Fibroblast of skin of left quadriceps (primary cell): ENCODE measurements around the gene BIRC6.
"Not testable (repeated sequence)": the region's sequence is repeated elsewhere in the genome, so short reads cannot be mapped to it uniquely, and the experiment has no call there.

Experiments used
- DNase-seq, 2 experiments: peaks; one replicate each; pipeline ENCODE4 v3.0.0-alpha.2; 2013; ENCODE audit warnings: low read depth in 2 of 2

BIRC6 gene, protein sequence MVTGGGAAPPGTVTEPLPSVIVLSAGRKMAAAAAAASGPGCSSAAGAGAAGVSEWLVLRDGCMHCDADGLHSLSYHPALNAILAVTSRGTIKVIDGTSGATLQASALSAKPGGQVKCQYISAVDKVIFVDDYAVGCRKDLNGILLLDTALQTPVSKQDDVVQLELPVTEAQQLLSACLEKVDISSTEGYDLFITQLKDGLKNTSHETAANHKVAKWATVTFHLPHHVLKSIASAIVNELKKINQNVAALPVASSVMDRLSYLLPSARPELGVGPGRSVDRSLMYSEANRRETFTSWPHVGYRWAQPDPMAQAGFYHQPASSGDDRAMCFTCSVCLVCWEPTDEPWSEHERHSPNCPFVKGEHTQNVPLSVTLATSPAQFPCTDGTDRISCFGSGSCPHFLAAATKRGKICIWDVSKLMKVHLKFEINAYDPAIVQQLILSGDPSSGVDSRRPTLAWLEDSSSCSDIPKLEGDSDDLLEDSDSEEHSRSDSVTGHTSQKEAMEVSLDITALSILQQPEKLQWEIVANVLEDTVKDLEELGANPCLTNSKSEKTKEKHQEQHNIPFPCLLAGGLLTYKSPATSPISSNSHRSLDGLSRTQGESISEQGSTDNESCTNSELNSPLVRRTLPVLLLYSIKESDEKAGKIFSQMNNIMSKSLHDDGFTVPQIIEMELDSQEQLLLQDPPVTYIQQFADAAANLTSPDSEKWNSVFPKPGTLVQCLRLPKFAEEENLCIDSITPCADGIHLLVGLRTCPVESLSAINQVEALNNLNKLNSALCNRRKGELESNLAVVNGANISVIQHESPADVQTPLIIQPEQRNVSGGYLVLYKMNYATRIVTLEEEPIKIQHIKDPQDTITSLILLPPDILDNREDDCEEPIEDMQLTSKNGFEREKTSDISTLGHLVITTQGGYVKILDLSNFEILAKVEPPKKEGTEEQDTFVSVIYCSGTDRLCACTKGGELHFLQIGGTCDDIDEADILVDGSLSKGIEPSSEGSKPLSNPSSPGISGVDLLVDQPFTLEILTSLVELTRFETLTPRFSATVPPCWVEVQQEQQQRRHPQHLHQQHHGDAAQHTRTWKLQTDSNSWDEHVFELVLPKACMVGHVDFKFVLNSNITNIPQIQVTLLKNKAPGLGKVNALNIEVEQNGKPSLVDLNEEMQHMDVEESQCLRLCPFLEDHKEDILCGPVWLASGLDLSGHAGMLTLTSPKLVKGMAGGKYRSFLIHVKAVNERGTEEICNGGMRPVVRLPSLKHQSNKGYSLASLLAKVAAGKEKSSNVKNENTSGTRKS (N-terminal part only)

DNA sequence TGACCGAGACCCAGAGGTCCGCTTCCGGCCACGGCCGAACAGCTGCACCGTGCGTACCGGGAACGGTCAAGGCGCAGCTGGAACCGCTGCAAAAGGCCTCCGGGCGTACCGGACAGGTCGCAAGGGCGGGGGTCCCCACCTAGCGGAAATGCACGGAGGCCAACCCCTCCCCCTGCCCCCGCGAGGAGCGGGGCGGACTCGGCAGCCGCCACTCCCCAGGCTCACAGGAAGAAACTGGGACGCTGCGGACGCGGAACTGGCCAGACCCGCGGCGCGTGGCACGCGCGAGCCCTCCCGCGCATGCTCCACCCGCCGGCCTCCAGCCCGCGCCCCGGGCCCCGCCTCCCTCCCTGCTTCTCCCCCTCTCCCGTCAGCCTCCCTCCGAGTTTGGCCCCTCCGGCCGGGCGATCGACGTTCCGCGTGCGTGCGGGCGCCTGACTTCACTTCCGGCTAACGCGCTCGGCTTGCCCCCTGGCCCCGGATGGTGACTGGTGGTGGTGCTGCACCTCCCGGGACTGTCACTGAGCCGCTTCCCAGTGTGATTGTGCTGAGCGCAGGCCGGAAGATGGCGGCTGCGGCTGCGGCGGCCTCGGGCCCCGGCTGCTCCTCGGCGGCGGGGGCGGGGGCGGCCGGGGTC, at the start of gene BIRC6:
TSS of gene BIRC6 (plus strand) at position 343 of the 637 bp plus-strand sequence. CDS start at position 482, 139 bp downstream.
- peak; percentile 86 to 90 for DNase-seq

DNA sequence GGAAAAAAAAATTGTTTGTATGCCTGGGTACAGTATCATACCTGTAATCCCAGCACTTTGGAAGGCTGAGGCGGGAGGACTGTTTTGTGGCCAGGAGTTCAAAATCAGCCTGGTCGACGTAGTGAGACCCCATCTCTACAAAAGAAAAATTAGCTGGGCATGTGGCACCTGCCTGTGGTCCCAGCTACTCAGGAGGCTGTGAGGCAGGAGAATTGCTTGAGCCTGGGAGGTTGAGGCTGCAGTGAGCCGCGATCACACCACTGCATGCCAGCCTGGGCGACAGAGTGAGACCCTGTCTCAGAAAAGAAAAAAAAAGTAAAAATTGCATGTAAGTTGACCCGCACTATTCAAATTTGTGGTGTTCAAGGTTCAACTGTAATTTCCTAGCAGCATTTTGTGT, 46.2 kb upstream of the BIRC6 start:
- no peak for DNase-seq

DNA sequence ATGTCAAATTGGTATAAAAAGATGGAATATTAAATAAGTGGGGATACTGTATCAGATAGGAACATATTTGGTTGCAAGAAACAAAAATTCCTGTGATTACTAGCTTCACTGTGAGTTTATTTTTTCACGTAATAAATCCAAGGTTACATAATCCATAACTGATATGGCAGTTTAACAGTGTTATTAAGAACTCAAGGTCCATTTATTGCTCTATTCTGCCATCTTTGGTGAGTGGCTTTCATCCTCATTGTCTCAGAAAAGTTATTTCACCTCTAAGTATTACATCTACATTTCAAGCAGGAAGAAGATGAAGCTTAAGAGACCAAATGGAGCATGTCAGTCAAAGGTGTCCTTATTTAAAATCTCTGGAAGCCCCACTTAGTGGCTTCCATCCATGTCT, 41.9 kb upstream of the BIRC6 start:
- no peak for DNase-seq

DNA sequence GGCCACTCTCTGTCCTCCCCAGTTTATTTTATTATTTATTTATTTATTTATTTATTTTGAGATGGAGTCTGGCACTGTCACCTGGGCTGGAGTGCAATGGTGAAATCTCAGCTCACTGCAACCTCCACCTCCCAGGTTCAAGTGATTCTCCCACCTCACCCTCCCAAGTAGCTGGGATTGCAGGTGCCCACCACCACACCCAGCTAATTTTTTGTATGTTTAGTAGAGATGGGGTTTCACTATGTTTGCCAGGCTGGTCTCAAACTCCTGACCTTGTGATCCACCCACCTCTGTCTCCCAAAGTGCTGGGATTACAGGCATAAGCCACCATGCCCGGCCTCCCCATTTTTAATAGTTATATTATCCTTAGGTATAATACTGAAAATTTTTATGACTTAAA, 28.1 kb upstream of the BIRC6 start:
- DNase-seq: not testable (repeated sequence)

DNA sequence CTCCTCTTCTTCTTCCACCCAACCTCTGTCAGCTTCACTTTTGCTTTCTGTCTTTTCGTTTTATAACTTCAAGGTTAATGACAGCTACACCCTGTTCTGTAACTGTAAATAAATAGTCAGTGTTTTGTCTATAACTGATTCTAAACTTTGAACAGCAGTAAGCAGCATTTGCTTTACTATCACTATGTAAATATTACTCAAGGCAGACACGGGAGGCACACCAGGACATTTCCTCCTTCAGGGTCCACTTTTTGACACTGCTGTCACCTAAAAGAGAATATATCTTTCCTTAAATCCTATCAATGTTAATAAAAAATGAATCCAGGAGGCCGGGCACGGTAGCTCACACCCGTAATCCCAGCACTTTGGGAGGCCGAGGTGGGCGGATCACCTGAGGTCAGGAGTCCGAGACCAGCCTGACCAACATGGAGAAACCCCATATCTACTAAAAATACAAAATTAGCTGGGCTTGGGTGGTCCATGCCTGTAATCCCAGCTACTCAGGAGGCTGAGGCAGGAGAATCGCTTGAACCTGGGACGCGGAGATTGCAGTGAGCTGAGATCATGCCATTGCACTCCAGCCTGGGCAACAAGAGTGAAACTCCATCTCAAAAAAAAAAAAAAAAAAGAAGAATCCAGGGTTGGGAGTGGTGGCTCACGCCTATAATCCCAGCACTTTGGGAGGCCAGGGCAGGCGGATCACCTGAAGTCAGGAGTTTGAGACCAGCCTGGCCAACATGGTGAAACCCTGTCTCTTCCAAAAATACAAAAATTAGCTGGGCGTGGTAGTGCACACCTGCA, 27.4 kb upstream of the BIRC6 start:
- DNase-seq: not testable (repeated sequence)

DNA sequence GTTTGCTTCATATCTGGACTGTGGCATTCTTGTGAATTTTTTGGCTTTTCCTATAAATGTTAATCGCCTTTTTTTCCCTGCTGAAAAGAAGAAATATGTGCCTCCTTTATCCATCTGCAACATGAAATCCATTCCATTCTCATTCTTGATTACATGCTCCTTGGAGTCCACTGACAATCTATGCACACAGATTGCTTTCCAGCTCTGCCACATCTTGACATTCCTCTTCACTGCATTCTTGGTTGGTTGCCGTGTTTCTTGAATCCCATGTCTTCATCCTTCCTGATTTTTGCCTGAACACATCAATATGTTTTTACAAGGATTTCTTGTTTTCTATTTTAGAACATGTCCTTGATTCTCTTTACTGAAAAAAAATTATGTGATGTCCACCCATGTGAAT, 26.7 kb upstream of the BIRC6 start:
- DNase-seq: peak; percentile 6 to 11

DNA sequence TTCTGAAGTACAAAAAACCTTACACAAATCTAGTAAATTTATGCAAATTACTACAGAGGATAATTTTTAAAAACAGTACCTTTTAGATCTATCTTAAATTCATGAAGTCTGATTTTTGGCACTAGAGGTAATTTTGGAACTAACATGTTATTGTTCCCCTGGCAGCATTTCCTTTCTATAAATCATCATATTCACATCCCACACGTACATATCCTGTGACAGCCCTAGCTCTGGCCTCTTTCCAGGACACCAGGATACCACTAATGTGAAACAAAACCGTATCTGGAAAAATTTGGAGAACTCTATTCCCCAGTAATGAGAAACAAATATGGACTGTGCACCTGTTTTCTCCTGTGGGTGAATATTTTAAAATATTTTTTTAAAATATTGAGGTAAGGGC, 14.0 kb upstream of the BIRC6 start:
- DNase-seq: no peak

DNA sequence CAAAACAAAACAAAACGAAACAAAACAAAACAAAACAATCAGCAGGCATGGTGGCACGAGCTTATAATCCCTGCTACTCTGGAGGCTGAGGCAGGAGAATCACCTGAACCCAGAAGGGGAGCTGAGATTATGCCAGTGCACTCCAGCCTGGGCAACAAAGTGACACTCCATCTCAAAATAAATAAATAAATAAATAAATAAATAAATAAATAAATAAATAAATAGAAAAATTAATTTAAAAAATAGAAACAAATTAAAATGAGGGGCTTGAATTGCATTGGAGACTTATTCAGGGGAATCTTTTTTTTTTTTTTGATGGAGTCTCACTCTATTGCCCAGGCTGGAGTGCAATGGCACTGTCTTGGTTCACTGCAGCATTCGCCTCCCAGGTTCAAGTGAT, 6.0 kb upstream of the BIRC6 start:
- not testable (repeated sequence) for DNase-seq

DNA sequence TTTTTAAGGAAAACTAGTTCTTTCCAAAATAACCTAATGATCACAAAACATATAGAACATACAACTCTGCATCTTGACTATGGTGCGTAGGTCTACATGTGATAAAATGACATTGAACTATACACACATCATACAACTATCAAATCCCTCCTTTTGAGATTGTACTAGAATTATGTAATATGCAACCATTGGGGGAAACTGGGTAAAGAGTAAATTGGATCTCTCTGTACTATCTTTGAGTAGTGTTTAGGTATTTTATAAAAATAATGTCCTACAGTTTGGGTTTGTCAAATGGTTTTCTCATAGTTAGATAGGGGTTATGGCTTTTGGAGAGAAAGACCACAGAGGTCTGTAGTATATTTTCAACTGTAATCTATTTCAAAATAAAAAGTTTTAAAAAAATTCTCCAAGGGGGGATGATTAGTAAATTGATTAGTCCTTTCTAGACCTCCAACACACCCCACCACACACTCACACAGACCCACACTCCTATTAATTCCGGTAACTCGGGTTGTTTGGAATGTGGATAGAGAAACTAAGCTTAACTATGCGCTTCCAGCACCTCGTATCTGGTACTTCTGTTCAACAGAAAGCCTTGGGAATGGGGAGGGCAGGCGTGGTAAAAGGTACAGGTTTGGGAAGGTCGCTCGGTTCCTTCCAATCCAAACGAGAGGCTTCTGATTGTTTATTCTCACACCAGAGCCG, 695 bp upstream of the BIRC6 start:
- DNase-seq: no peak

DNA sequence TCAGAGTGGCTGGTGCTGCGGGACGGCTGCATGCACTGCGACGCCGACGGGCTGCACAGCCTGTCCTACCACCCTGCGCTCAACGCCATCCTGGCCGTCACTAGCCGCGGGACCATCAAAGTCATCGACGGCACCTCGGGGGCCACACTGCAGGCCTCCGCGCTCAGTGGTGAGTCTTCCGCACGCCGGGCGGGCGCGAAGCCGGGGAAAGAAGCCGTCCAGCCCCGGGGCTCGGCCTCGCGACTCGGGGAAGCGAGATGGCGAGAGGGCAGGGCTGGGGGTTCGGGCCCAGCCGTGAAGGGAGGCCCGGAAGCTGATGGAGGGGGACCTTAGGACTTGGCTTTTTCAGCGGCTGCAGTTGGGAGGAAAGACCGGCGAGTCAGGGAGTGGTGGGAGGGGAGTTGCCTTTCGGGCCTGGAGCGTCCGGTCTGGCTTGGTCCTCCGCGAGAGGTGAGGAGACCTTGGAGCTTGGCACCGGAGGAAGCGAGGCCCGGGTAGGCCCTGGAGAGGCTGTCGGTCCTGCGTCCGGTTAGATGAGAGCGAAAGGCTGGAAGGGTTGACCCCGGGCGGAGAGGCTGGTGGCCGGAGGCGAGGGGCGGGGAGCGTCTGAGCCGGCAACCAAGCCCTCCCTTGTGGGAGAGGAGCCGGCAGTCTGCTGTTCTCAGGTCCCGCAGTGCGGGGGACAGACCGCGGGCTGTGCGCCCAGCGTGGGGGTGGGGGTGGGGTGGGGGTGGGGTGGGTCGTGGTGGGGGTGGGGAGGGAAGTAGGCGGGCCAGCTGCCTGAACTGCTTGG, 691 bp downstream of the BIRC6 start:
- no peak for DNase-seq

DNA sequence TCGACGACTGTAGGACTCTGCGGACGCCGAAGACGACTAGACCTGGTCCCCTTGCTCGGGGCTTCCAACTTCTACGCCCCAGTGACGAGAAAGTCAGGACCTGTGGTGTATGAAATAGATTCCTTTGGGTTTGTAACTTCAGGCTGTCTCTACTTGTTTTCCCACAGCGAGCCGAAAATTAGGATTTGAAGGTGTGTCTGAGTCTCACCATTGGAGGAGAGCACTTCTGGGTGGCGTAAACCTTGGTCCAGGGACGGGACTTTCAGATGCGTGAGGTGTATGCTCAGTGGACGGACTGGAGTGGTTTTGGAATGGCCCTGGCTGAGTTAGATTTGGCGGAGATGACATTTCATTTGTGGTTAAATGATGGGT, 1.3 kb downstream of the BIRC6 start:
- no peak for DNase-seq

DNA sequence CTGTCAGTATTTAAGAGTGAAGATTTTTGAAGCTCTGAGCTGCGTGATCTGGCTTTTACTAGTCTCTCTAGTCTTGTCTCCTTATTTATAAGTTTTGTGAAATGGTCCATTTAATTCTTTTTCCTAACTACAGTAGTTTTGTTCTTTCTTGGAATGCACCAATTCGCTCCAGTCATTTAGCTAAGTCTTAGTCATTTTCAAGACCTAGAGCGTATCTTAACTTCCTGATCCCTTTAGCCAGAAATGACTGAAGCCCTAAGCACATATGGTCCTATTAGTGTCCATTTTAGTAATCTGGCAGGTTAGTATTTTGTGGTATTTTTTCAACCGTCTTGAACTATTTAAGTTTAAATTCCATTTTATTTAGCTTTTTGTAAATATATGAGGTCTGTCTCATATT, 3.6 kb downstream of the BIRC6 start:
- DNase-seq: no peak

DNA sequence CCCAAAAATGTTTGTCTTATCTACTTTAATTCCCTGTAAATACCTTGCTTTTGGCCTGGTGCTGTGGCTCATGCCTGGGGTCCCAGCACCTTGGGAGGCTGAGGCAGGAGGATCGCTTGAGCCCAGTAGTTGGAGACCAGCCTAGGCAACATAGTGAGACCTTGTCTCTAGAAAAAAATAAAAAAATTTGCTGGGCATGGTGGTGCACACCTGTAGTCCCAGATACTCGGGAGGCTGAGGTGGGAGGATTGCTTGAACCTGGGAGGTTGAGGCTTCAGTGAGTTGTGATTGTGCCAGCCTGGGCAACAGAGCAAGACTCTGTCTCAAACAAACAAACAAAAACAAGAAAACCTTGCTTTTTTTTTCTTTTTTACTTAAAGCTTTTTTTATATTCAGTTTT, 6.2 kb downstream of the BIRC6 start:
- DNase-seq: not testable (repeated sequence)

DNA sequence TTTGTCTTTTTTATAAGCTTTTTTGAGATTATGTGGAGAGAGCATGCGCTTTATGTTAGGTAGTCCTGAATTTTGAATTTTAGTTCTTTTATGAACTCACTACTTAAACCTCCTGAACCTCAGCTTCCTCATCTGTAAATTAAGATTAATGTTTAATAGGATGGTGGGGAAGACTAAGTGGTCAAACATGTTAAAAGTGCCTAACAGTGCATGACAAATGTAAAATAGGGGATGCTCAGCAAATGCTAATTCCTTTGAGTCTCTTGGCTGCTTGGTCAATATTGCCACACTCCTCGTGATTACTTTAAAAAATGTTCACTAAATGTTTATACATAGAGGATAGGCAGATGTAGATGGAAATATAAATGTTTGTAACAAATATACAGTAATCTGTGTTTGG, 6.8 kb downstream of the BIRC6 start:
- DNase-seq: no peak

DNA sequence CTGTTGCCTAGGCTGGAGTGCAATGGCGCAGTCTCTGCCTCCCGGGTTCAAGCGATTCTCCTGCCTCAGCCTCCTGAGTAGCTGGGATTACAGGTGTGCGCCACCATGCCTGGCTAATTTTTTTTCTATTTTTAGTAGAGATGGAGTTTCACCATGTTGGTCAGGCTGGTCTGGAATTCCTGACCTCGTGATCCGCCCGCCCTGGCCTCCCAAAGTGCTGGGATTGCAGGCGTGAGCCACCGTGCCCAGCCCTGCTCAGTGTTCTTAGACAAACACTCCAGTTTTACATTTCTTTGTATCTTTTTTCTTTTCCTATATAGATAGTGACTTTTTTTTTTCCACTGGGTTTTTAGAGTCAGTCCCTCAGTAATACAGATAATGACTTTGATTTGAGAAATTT, 7.5 kb downstream of the BIRC6 start:
- not testable (repeated sequence) for DNase-seq

DNA sequence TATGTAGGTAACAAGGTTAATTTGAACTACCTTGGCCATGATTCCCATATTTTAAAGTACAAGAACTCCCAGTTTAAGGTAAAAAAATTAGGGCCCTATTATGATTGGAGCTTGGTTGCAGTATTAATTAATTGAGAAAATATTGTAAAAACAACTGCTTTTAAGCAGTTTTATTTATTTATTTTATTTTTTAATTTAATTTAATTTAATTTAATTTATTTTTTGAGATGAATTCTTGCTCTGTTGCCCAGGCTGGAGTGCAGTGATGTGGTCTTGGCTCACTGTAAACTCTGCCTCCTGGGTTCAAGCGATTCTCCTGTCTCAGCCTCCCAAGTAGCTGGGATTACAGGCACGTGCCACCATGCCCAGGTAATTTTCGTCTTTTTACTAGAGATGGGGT, 8.9 kb downstream of the BIRC6 start:
- not testable (repeated sequence) for DNase-seq

DNA sequence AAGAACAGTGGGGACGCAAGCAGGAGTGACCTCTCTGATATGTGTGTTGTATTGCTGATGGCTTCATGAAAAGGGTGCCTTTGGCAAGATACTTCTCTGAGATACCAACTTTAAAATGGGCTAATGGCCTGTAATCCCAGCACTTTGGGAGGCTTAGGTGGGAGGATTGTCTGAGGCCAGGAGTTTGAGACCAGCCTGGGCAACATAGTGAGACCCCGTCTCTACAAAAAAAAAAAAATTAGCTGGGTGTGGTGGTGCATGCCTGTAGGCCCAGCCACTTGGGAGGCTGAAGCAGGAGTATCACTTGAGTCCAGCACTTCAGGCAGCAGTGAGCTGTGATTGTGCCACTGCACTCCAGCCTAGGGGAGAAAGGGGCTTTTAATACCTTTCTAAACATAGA, 9.8 kb downstream of the BIRC6 start:
- no peak for DNase-seq

DNA sequence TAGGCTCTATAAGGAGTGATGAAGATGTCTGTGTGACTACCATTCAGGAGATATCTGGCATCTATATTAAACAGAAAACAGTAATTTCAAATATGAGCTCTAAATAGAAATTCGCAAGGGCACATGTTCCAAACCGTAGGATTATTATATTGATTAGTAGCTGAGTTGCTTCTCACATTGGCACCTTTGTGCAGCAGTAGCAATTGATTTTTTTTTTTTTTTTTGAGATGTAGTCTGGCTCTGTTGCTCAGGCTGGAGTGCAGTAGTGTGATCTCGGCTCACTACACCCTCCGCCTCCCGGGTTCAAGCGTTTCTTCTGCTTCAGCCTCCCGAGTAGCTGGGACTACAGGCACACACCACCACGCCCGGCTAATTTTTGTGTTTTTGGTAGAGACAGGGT, 12.4 kb downstream of the BIRC6 start:
- no peak for DNase-seq

DNA sequence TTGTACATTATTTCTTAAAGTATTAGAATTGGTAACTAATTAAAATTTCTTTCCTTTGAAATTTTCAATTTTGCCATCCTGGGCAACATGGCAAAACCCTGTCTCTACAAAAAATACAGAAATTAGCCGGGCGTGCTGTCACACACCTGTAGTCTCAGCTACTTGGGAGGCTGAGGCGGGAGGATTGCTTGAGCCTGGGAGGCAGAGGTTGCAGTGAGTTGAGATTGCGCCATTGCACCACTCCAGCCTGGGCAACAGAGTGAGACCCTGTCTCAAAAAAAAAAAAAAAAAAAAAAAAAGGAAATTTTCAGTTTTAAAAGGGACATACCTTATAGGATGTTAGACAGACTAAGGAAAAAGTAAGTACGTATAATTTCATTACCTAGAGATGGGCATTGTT, 14.1 kb downstream of the BIRC6 start:
- DNase-seq: not testable (repeated sequence)
